NCI-H748 (cell line): ENCODE data around the gene CES3.
"Not testable (repeated sequence)": the region's sequence is repeated elsewhere in the genome, so short reads cannot be mapped to it uniquely, and the experiment has no call there.

Experiments
- DNase-seq: peaks from one replicate; lab custom pipeline; 2025; ENCODE audit not compliant: unreplicated experiment; lab: John Stamatoyannopoulos, UW

The CES3 gene

GRCh38 chr16:66926171-66926947, 34.7 kb upstream of the CES3 start:
- DNase-seq = no peak

GRCh38 chr16:66926961-66927436, 34.1 kb upstream of the CES3 start:
- DNase-seq = peak; percentile 12

GRCh38 chr16:66927918-66928649, 33.0 kb upstream of the CES3 start:
- DNase-seq = no peak

- DNase-seq = no peak
These were observed 32.2 kb upstream of the CES3 start for GRCh38 chr16:66928702-66929388.

GRCh38 chr16:66930189-66930588, 30.9 kb upstream of the CES3 start:
- no peak for DNase-seq

GRCh38 chr16:66931665-66932064, 29.4 kb upstream of the CES3 start:
- no peak for DNase-seq

- DNase-seq = no peak
These were observed 29.0 kb upstream of the CES3 start for GRCh38 chr16:66932076-66932475.

- no peak for DNase-seq
These were observed 27.3 kb upstream of the CES3 start for GRCh38 chr16:66933776-66934137.

GRCh38 chr16:66934138-66934838, 26.8 kb upstream of the CES3 start, which contains the start of gene CIAO2B:
TSS of gene CIAO2B (minus strand) at chr16:66934402. CDS start at chr16:66934364, 38 bp downstream.
- DNase-seq = peak; percentile 82

- DNase-seq = not testable (repeated sequence)
These were observed 26.2 kb upstream of the CES3 start for GRCh38 chr16:66934839-66935313.

- DNase-seq = no peak
These were observed 25.6 kb upstream of the CES3 start, which contains the start of gene CES2 for GRCh38 chr16:66935314-66936011. TSS of gene CES2 (plus strand) at chr16:66935516. CDS start at chr16:66935636, 120 bp downstream.

GRCh38 chr16:66936462-66936861, 24.6 kb upstream of the CES3 start:
- DNase-seq = no peak

- no peak for DNase-seq
These were observed 24.0 kb upstream of the CES3 start for GRCh38 chr16:66936889-66937554.

- DNase-seq = no peak
These were observed 23.2 kb upstream of the CES3 start for GRCh38 chr16:66937725-66938337.

- no peak for DNase-seq
These were observed 21.7 kb upstream of the CES3 start for GRCh38 chr16:66939366-66939765.

GRCh38 chr16:66940236-66940635, 20.8 kb upstream of the CES3 start:
- DNase-seq = no peak

GRCh38 chr16:66942981-66943380, 18.1 kb upstream of the CES3 start:
- DNase-seq = no peak

- DNase-seq = no peak
These were observed 17.5 kb upstream of the CES3 start for GRCh38 chr16:66943426-66944053.

- no peak for DNase-seq
These were observed 17.0 kb upstream of the CES3 start for GRCh38 chr16:66944054-66944441.
